OCI-LY1 (cell line): Measurements from ENCODE around the gene SSPN.

ENCODE experiments used
- H2AFZ ChIP-seq: fragments of 200-600 bp; sonication (generic), shearing (Covaris generic); 2 replicates; pipeline ENCODE4 v1.6.0; 2014; ENCODE audit warnings: antibody characterized with exemption, mild to moderate bottlenecking, low read length
- H3F3A ChIP-seq: fragments of 200-600 bp; sonication (generic), shearing (Covaris generic); 2 replicates; pipeline ENCODE4 v1.6.0; 2014; ENCODE audit warnings: mild to moderate bottlenecking, antibody characterized with exemption, low read length, moderate library complexity; ENCODE audit not compliant: insufficient read depth
- H3K27ac ChIP-seq: fragments of 200-600 bp; sonication (generic); 2 replicates; pipeline ENCODE4 v1.5.1; 2014; ENCODE audit warnings: low read length, mixed run types, mild to moderate bottlenecking, low read depth; ENCODE audit not compliant: poor library complexity, severe bottlenecking
- H3K27me3 ChIP-seq: fragments of 200-600 bp; sonication (generic); 2 replicates; pipeline ENCODE4 v1.6.0; 2014; ENCODE audit warnings: antibody characterized with exemption, mild to moderate bottlenecking, low read length, moderate library complexity; ENCODE audit not compliant: insufficient read depth
- H3K36me3 ChIP-seq: fragments of 200-600 bp; sonication (generic); 2 replicates; pipeline ENCODE4 v1.6.1; 2014; ENCODE audit warnings: mild to moderate bottlenecking, antibody characterized with exemption, low read length, moderate library complexity, mixed read lengths; ENCODE audit not compliant: insufficient read depth
- H3K4me1 ChIP-seq: fragments of 200-600 bp; sonication (generic); 2 replicates; pipeline ENCODE4 v1.5.1; 2014; ENCODE audit warnings: mild to moderate bottlenecking, low read length, moderate library complexity; ENCODE audit not compliant: insufficient read depth, severe bottlenecking
- H3K4me2 ChIP-seq: fragments of 200-600 bp; sonication (generic), shearing (Covaris generic); 2 replicates; pipeline ENCODE4 v1.6.1; 2014; ENCODE audit warnings: low read length
- H3K4me3 ChIP-seq: fragments of 200-600 bp; sonication (generic); 2 replicates; pipeline ENCODE4 v1.5.1; 2014; ENCODE audit warnings: low read length, low read depth, mild to moderate bottlenecking, mixed read lengths; ENCODE audit not compliant: poor library complexity, severe bottlenecking
- H3K79me2 ChIP-seq: fragments of 200-600 bp; shearing (Covaris generic); 2 replicates; pipeline ENCODE4 v1.6.1; 2016; ENCODE audit warnings: mixed run types, low read length, mixed read lengths; ENCODE audit not compliant: insufficient read depth
- H3K9ac ChIP-seq: fragments of 200-600 bp; sonication (generic), shearing (Covaris generic); 2 replicates; pipeline ENCODE4 v1.6.1; 2014; ENCODE audit warnings: mild to moderate bottlenecking, low read length, mixed read lengths
- H3K9me2 ChIP-seq: fragments of 200-600 bp; sonication (generic), shearing (Covaris generic); 2 replicates; pipeline ENCODE4 v1.6.1; 2014; ENCODE audit warnings: low read depth, mild to moderate bottlenecking, low read length, mixed read lengths
- H3K9me3 ChIP-seq: fragments of 200-600 bp; shearing (Covaris generic); 2 replicates; pipeline ENCODE4 v1.6.1; 2014; ENCODE audit warnings: low read length, mixed read lengths
- H4K20me1 ChIP-seq: fragments of 200-600 bp; sonication (generic), shearing (Covaris generic); 2 replicates; pipeline ENCODE4 v1.6.0; 2016; ENCODE audit warnings: mild to moderate bottlenecking, low read length; ENCODE audit not compliant: insufficient read depth
- CTCF ChIP-seq: fragments of 200-600 bp; sonication (generic), shearing (Covaris generic); IDR thresholded peaks from 2 replicates; pipeline ENCODE4 v1.5.1; 2017; ENCODE audit warnings: mild to moderate bottlenecking, antibody characterized with exemption, low read length, moderate library complexity, mixed read lengths
- EZH2 ChIP-seq: fragments of 200-600 bp; sonication (generic), shearing (Covaris generic); IDR thresholded peaks from 2 replicates; pipeline ENCODE4 v1.8.0; 2017; ENCODE audit warnings: borderline replicate concordance, mixed run types, mild to moderate bottlenecking, antibody characterized with exemption, low read length, moderate library complexity, mixed read lengths

Gene SSPN

GRCh38 chr12:26238341-26239121 lies 43.2 kb downstream of the SSPN start:
- no peaks in the 10 kb centered on the region for H3F3A ChIP-seq
- H3K79me2 ChIP-seq = no peaks in the 10 kb centered on the region
- no peak overlapping the region for H3K4me2 ChIP-seq
- H3K9ac ChIP-seq = no peak overlapping the region
- H3K27me3 ChIP-seq = no peaks in the 10 kb centered on the region
- no peak overlapping the region for H2AFZ ChIP-seq
- H4K20me1 ChIP-seq = no peaks in the 10 kb centered on the region
- H3K9me2 ChIP-seq = no peaks in the 10 kb centered on the region
- TF ChIP-seq EZH2 (no peak), CTCF (no peak)
- no peak overlapping the region for H3K4me3 ChIP-seq
- no peaks in the 10 kb centered on the region for H3K4me1 ChIP-seq
- no peaks in the 10 kb centered on the region for H3K9me3 ChIP-seq
- no peaks in the 10 kb centered on the region for H3K36me3 ChIP-seq
- no peak overlapping the region for H3K27ac ChIP-seq

- no peak overlapping the region for H2AFZ ChIP-seq
- no peak overlapping the region for H3K4me2 ChIP-seq
- H3K4me3 ChIP-seq = no peak overlapping the region
- H3K79me2 ChIP-seq = no peaks in the 10 kb centered on the region
- no peaks in the 10 kb centered on the region for H3K9me2 ChIP-seq
- no peak overlapping the region for H3K9ac ChIP-seq
- no peaks in the 10 kb centered on the region for H3K9me3 ChIP-seq
- no peaks in the 10 kb centered on the region for H3K36me3 ChIP-seq
- no peaks in the 10 kb centered on the region for H3F3A ChIP-seq
- no peaks in the 10 kb centered on the region for H3K4me1 ChIP-seq
- no peak for TF ChIP-seq CTCF
- TF ChIP-seq EZH2 = no peak
- no peaks in the 10 kb centered on the region for H4K20me1 ChIP-seq
- no peak overlapping the region for H3K27ac ChIP-seq
- H3K27me3 ChIP-seq = no peaks in the 10 kb centered on the region
Observed at GRCh38 chr12:26239122-26239851, 43.9 kb downstream of the SSPN start.

GRCh38 chr12:26239852-26240815 lies 44.8 kb downstream of the SSPN start:
- Histone ChIP-seq H3K27me3 (no peaks in the 10 kb centered on the region), H4K20me1 (no peaks in the 10 kb centered on the region), H3K79me2 (no peaks in the 10 kb centered on the region), H3K4me2 (no peak overlapping the region), H3F3A (no peaks in the 10 kb centered on the region), H3K9ac (no peak overlapping the region), H3K4me1 (no peaks in the 10 kb centered on the region), H3K9me2 (no peaks in the 10 kb centered on the region), H3K9me3 (no peaks in the 10 kb centered on the region), H3K27ac (no peak overlapping the region), H3K36me3 (no peaks in the 10 kb centered on the region), H2AFZ (no peak overlapping the region), H3K4me3 (no peak overlapping the region)
- no peak for TF ChIP-seq EZH2
